ENCODE results near the gene ARL8B.
"Not testable (repeated sequence)": the region's sequence is repeated elsewhere in the genome, so short reads cannot be mapped to it uniquely, and the experiment has no call there.

ARL8B gene
- 55.2 reads per million, percentile 70 among the genes with 10 or more reads in this experiment for total RNA-seq

DNA sequence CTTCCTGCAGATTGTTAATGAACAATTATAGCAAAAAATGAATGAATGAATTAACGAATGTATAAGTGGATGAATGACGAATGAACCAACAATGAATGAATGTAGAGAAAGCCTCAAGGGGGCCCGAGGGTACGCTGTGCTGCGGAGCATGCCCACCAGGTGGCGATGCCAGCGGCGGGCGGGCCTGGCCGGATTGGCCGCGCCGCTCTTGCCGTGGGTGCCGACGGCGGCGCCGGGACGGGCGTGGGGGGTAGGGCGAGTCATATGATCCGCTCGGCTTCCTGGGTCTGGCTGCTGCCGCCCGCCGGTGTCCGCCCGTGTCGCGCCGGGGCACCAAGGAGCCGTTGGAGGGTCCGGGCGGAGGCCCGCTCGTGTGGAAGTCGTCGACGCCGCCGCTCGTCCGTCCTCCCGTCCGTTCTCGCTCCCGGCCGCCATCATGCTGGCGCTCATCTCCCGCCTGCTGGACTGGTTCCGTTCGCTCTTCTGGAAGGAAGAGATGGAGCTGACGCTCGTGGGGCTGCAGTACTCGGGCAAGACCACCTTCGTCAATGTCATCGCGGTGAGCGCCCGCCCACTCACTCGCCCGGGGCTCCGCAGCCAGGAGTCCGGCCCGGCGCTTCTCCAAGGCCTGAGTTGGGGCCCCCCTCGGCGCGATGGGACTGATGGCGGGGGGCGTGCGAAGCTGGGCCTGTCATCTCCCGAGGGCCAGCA lies at the start of gene ARL8B:
Gene ARL8B (plus strand): TSS at position 263 of the 711 bp plus-strand sequence. CDS start 174 bp downstream, at position 437.
- peak; percentile 84 for DNase-seq

DNA sequence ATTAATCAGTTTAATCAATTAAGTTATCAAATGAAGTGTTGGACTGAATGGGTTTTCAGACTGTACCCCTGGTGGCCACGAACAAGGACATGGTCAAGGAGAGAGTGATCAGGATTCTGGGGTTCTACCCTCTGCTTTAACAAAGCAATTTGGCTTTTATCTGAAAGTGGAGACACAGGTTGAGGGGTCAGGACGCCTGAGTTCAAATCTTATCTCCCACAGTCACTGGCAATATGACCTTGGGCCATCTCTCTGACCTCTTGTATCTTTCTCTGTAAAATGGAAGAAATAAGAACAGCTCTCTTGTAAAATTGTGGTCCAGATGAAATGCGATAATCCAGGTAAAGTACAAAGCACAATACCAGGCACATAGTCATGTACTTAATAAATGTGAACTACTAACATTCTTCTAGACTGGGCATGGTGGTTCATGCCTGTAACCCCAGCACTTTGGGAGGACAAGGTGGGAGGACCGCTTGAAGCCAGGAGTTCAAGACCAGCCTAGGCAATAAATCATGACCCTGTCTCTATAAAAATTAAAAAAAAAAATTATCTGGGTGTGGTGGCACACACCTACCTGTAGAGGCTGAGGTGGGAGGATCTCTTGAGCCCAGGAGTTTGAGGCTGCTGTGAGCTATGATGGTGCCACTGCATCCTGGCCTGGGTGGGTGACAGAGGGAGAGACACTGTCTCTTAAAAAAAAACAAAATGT lies 48.6 kb upstream of the ARL8B start:
- DNase-seq, result no peak

DNA sequence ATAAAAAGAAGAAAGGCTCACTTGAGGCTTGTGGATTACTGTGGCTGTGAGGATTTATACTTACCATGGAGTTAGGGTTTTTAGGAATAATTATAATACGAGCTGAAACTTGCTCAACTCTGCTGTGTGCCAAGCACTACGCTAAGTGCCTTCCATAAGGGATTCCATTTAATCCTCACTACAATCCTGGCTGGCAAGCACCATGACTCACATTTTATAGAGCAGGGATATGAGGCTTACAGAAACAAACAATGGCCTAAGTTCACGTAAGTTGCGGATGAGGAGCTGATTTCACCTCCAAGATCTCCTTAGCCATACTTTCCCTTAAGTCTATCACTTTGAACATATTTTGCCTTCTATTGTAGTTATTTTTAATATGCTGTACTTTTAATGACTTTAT lies 43.9 kb upstream of the ARL8B start:
- no peak for DNase-seq

DNA sequence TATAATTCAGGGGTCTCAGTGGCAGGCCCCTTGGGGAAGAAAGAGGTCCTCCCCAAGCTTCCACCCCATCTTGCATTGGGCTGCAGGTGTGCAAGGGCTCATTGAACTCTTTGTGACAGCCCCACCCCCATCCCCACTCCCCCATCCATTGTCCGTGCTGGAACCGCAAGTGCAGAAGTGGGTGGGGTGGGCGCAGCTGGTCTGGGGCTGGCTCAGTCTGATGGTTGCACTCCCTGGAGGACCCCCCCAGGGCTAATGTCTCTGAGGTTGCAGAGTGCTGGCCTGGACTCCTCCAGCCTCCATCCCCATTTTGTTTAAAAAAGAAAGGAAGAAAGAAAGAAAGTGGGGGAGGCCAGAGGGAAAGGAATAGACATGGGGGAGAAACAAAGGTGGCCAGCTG lies 42.3 kb upstream of the ARL8B start:
- no peak for DNase-seq

DNA sequence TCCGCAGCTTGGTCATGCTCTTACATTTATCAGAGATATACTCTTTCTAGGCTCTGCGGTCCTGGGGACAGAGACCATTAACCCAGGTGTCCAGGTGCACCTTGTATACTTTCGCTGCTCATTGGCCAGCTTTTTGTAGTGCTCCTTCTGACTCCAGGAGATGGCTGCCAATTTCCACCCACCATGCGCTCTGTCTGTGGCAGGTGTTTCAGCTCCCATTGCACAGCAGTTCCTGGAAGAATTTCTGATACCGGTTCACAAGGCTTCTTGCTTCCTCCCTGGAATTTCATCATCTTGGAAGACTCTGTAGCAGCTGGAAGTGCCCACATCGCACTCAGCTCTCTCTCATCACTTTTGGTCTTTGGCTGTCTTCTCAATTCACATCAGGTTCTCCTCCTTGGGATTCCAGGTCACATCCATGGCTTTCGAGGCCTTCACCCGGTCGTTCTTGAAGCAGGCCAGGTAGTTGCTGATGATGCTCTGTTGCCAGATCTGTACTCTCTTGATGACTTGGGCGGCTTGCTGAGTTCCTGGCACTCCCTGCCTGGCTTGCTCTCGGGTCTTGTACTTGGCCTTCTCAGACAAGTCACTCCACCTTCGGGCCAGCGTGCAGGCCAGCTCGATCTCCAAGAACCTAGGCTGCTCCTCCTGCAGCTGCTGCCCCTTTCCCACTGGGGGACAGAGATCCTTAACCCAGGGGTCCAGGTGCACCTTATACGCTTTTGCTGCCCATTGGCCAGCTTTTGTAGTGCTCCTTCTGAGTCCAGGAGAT lies 41.1 kb upstream of the ARL8B start:
- DNase-seq, result no peak

DNA sequence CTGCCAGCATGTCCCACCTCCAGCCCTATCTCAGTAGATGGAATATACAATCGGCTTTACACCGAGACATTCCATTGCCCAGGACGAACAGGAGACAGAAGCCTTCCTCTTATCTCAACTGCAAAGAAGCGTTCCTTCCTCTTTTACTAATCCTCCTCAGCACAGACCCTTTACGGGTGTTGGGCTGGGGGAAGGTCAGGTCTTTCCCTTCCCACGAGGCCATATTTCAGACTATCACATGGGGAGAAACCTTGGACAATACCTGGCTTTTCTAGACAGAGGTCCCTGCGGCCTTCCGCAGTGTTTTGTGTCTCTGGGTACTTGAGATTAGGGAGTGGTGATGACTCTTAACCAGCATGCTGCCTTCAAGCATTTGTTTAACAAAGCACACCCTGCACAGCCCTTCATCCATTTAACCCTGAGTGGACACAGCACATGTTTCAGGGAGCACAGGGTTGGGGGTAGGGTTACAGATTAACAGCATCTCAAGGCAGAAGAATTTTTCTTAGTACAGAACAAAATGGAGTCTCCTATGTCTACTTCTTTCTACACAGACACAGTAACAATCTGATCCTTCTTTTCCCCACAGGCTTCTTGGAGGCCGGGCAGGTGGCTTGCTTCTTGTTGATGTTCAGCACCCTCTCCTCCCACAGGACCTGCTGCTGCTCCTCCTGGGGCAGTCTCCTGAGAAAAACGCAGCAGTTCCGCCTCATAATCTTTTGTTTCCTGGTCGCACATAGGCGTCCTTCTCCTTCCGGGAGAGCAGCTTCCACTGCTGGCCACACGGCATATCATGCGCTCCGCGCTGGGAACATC lies 39.9 kb upstream of the ARL8B start:
- not testable (repeated sequence) for DNase-seq

DNA sequence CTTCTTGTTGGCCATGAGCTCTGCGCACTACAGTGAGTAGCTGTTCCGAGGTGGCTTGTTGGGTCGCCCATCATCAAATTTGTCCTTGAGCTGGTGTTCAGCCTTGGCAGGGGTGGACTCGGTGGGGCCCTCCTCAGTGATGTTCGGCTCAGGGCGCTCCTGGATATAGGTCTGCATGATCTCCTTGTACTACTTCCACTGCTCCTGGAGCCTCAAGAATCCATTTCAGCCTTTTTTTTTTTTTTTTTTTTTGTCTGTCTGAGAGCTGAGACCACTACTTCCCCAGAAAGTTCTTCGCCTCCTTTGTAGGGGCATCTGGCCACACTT lies 39.3 kb upstream of the ARL8B start:
- DNase-seq, result no peak

DNA sequence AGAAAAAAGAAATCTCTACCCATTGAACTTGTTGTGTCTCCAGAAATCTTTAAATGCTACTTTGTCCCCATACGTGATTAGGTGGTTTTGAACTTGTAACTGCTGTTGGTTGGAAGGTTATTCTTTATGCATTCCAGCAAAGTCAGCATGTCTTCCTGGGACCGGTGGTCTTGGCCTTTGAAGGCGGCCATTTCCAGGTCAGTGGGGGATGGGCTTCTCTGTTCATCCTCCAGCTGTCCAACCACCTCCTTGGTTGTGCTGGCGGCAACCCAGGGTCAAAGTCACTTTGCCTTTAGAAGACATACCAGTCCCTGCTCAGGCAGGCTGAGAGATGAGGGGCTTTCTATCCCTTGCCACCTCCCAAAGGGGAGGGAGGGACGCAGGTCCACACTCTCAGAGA lies 37.9 kb upstream of the ARL8B start:
- DNase-seq, result no peak

DNA sequence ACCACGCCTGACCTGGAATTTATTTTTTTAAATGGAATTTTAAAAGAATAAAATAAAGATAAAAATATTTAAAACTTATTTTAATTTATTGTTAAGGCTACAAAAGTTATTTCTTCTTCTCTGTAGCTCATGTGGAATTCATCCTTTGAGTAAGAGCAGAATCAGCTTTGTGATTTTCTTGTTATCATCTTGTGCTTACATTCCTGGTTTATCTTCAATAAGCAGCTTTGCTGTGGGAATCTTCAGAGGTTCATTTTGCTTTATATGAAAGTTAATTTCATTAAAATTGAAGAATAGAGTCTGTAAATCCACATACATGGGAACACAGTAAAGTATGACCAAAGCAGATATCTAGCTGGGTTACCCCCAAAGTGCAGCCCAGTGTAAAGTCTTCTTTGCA lies 35.4 kb upstream of the ARL8B start:
- DNase-seq, result no peak

DNA sequence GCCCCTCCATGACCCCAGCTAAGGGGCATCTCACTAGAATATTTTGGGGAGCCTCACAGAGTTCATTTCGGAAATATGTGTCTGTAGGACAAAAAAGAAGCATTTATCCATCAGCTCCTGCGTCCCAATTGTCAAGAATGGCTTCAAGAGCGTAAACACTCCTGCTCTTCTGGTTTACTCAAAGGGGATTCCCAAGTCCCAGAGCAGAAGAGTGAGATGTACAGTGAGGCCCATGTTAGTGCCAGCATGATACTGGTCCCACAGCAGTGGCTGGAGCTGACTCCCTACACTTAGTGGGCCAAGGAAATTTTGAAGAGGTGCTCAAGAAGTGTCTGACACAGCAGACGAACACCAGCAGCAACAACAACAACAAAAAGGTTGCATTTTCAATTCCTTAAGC lies 34.9 kb upstream of the ARL8B start:
- no peak for DNase-seq

DNA sequence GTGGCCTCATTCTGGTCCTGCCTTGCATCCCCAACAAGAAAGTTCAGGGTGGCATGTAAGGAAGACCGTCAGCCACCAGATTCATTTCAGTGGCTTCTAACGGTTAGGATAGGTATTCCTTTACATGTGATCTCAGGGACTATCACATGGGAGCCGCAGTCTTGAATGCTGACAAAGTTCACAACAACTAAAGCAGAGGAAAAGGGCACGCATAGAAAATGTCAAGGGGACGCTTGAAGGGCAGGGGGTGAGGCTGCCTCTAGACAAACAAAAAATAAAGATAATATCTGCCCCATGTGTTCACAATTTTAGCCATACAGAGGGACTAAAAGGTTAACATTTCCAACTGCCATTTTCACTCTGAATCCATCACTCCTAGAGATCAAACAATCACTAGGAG lies 31.9 kb upstream of the ARL8B start:
- DNase-seq, result no peak

DNA sequence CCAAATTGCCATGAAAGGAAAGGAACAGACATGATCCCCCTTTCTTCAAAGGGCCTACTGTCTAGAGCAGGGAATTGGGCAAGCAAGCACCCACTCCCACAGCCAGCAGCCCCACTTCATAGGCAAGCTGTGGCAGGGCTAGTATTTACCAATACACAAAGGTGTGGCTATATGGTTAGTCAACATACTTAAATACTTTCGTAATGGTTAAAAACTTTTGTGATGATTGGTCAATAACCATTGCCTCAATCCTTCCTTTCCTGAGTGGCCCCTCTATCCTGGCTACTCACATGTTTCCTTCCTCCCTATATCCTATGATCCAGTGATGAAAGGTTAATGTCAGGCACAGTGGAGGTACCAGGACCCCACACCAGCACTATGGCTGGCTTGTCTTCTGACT lies 30.1 kb upstream of the ARL8B start:
- DNase-seq, result no peak

DNA sequence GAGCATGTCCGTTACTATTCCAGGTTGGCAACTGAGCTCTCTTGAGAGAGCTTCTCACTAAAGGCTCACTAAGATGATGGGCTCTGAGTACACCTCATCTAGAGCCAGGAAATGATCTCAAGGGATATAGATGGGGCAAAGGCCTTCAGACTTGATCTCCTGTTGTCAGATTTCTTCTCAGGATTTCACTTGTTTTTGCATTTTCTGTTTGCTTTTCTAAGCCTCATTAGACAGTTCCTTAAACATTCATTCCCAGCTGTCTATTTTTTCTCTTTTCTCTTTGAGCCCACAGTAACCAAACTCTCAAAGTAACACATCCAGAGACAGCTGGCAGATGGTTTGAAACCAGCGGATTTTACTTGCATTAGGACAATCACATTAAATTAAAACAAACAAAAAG lies 28.4 kb upstream of the ARL8B start:
- DNase-seq, result no peak

DNA sequence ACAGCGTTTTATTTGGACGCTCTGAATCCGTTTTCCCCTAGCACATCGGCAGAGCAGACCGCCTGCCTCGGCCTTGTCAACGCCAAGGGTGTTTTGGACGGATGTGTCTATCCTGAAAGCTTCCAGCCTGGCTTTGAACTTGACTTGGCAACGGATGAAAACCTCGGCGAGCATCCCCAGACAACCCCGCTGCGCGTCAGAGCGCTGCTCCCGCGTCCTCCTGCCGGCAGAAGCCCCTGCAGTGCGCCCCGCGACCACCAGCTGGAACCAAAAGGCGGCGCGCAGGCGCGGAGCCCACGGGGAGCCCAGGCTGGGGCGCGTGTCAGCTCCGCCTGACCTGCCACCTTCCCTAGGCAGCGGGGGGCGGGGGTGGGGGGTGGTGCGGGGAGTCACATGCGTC lies 26.2 kb upstream of the ARL8B start:
- no peak for DNase-seq

DNA sequence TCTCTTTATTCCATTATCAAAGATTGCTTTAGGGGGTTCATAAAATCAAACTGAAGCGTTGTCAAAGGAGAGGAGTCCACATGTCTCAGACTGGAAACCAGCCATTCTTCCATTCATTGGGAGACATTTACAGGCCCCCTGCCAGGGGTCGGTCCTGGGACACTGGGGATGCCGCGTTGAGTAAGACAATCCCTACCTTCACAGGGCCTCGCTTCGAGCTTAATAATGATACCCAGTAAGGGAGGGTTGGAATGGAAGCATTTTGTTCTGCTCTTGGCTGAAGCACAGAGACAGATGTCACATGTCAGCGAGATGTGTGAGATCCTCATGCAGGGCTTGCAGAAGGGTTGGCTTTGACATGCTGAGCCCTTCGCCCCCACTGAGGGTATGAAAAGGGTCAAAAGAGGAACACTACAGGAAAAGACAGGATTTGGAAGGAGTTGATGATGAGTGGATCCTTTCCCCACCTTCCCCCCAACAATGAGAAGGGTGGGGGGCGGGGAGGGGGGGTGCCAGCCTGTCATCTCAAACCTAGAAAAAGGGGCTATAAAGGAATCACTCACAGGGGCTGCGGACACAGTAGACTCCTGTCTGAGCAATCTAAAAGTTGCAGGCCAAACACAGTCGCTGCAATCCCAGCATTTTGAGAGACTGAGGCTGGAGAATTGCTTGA lies 25.6 kb upstream of the ARL8B start:
- no peak for DNase-seq

DNA sequence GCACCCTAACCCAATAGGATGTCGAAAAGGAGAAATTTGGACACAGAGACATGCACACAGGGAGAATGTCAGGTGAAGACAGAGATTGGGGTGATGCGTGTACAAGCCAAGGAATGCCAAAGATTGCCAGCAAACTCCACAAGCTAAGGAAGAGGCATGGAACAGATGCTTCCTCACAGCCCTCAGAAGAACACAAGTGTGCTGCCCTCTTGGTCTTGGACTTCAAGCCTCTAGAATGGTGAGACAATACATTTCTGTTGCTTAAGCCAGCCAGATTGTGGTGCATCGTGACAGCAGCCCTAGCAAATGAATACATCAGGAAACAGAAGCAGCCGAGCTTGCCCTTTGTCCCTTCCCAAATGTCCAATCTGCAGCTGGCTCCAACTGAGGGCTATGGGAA lies 23.7 kb upstream of the ARL8B start:
- DNase-seq, result no peak

DNA sequence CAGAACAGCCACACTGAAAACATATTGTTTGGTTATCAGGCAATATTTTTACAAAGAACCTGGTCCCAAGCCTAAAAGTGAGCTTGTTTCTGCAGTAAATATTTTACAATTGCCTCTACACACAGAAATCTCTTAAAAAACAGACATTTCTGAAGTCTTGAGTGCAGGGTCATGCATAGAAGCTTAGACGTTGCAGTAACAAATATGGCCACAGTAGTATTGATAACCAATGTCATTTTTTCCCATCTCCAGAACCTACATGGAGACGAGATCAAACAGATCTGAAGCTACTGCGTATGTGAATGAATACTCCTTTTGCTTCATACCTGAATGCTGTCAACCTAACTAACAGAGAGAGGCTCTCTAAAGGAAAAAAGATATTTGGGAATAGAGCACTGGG lies 19.6 kb upstream of the ARL8B start:
- no peak for DNase-seq

DNA sequence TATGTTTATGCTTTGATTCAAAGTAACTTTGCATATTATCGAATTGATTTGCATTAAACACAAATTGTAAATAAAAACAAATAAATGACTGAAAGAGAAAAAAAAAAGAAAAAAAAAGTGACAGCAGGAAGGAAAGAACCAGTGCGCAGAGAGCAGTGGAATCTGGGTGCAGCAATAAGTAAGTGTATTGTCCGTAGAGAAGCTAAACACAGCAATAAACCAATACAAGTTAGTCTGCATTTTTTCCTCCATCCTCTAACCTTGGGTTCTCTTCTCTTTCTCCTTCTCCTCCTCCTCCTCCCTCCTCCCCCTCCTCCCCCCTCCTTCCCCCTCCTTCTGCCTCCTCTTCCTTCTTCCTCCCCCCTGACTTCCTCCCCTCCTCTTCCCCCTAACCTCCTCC lies 18.3 kb upstream of the ARL8B start:
- no peak for DNase-seq

DNA sequence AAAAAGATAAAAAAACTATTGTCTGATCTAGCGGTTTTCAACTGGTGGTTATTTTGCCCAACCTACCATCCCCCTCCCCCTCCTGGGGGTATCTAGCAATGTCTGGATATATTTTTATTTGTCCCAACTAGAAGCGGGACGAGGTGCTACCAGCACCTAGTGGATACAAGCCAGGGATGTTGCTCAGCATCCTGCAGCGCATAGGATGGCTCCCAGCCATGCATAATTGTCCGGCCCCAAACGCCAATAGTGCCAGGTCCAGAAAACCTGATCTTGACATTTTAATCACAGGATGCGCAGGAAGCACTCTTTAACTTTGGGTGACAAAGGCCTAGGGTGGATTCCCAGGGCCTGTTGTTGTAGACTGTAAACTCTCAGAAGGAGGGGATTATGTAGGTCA lies 17.0 kb upstream of the ARL8B start:
- DNase-seq, result no peak

DNA sequence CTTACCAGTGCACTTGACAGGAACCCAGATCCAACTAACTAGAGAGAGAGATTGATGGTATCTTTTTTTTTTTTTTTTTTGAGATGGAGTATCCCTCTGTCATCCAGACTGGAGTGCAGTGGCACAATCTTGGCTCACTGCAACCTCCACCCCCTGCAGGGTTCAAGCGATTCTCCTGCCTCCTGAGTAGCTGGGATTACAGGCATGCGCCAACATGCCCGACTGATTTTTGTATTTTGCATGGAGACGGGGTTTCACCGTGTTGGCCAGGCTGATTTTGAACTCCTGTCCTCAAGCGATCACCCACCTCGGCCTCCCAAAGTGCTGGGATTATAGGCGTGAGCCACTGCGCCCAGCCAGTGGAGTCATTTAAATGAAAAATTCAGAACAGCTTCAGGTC lies 15.7 kb upstream of the ARL8B start:
- DNase-seq, result not testable (repeated sequence)

DNA sequence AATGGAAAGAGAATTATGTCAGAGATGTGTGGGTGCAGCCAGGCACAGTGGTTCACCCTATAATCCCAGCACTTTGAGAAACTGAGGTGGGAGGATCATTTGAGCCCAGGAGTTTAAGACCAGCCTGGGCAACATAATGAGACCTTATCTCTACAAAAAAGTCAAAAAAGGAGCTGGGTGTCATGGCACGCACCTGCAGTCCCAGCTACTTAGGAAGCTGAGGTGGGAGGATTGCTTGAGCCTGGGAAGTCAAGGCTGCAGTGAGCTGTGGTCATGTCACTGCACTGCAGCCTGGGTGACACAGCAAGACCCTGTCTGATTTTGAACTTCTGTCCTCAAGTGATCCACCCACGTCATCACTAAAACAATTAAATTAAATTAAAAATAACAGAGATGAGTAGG lies 15.2 kb upstream of the ARL8B start:
- DNase-seq, result not testable (repeated sequence)

DNA sequence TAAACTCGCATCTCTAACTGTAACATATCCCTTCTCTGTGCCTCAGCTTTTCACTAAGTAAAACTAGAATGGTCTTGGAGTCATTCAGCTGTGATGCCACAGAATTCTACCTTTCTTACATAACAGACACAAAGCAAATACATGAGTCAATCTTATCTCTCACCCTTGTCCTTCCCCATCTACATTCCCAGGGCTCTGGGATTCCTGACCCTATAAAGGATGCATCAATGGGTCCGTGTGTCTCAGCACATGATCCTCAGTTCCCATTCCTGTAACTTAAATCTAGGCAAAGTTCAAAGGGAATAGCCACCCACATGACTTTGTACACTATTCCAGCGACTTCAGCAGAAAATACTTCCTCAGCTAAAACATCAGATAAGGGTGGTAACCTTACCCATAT lies 11.8 kb upstream of the ARL8B start:
- no peak for DNase-seq

DNA sequence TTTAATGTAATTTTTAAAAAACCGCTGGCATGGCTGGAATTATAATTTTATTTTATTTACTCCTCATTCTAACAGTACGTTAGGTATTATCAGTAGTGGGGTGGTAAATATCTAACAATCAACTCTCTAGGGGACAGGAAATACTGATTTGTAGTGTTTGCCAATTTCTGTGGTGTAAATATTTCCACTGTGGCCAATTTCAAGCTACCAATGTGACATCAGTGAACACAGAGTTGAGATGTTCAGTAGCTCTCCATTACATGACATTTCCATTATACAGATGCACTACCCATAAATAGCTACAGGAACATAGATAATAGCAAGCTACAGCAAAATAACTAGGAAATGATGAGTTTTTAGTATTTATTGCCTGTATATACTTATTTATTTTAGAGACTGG lies 10.0 kb upstream of the ARL8B start:
- no peak for DNase-seq

All from effector CD4-positive, alpha-beta T cell (primary cell).